Measurements from ENCODE around the gene BHLHE23. TPM values are rescaled to one million over a fixed set of nuclear protein-coding genes. Genes with fewer than 3 reads are reported as not detected.

Gene BHLHE23
- total RNA-seq, 2 experiments from 2014 or later = not detected

- H3K9me2 ChIP-seq (ENCODE audit: insufficient read depth, low read length) = no peaks in the 10 kb centered on the region
- H4K20me1 ChIP-seq (ENCODE audit: insufficient read depth, low read length) = no peaks in the 10 kb centered on the region
- H3K4me2 ChIP-seq (ENCODE audit: low read length) = no peak overlapping the region
- H3K79me2 ChIP-seq (ENCODE audit: insufficient read depth, low read depth, low read length) = no peaks in the 10 kb centered on the region
- peaks cover 10% of the 10 kb centered on the region for H3K4me1 ChIP-seq (ENCODE audit: insufficient read depth, low read length, poor library complexity, severe bottlenecking)
- H2AFZ ChIP-seq (ENCODE audit: low read length) = no peak overlapping the region
- peak; percentile 40 for DNase-seq (ENCODE audit: low spot score)
- H3K9me3 ChIP-seq (ENCODE audit: low read length) = no peaks in the 10 kb centered on the region
- no peak overlapping the region for H3K4me3 ChIP-seq (ENCODE audit: low read depth, low read length, poor library complexity, severe bottlenecking)
- H3K27ac ChIP-seq (ENCODE audit: low read depth, low read length, poor library complexity, severe bottlenecking) = no peak overlapping the region
- CTCF ChIA-PET (ENCODE audit: unreplicated experiment) = interaction anchor here (0.6 kb wide), 1 partner anchor 1263 kb away, joined by 4 read pairs; no protein-coding TSS in a partner anchor
- intact Hi-C loops (cut with micrococcal nuclease; ENCODE audit: unreplicated experiment) = no loop called here
- H3K36me3 ChIP-seq (ENCODE audit: insufficient read depth, low read length) = no peaks in the 10 kb centered on the region
- TF ChIP-seq EZH2phosphoT487 (IDR thresholded peaks at IDR 0.05; ENCODE audit: borderline replicate concordance, low read depth, low read length) = no peak
- TF ChIP-seq CTCF (conservative IDR thresholded peaks at IDR 0.05; ENCODE audit: low read length) = no peak
- POLR2A ChIA-PET = no interaction called here
- no TSS peak for BruUV-seq (replicated peaks)
These were observed 22.8 kb upstream of the BHLHE23 start for GRCh38 chr20:63029358-63030121.

DNA sequence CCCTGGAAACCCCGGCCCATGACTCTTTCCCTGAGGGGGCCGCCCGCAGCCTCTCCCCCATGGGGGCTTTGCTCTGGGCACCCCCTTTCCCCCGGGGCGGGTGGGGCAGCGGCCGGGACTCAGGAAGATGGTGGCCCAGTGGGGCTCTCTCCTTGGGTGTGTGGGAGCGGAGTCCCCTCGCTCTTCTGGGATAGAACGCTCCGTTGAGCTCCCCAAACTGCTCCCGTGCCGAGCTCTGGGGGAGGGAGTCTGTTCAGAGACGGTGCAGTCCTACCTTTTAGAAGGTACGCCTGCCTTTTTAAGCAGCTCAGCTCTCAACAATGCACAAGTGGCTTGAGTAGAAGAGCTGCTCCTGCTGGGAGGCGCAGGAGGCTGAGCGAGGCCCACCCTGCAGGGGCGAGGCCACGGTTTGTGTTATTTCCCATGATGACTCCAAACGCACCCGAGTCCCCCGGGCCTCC lies 21.7 kb upstream of the BHLHE23 start:
- no peak for DNase-seq (ENCODE audit: low spot score)
- TF ChIP-seq CTCF (conservative IDR thresholded peaks at IDR 0.05; ENCODE audit: low read length) = no peak
- no peak for TF ChIP-seq EZH2phosphoT487 (IDR thresholded peaks at IDR 0.05; ENCODE audit: borderline replicate concordance, low read depth, low read length)
- H4K20me1 ChIP-seq (ENCODE audit: insufficient read depth, low read length) = no peaks in the 10 kb centered on the region
- H3K4me2 ChIP-seq (ENCODE audit: low read length) = no peak overlapping the region
- no peaks in the 10 kb centered on the region for H3K9me2 ChIP-seq (ENCODE audit: insufficient read depth, low read length)
- CTCF ChIA-PET (ENCODE audit: unreplicated experiment) = no interaction called here
- peaks cover 9% of the 10 kb centered on the region for H3K4me1 ChIP-seq (ENCODE audit: insufficient read depth, low read length, poor library complexity, severe bottlenecking)
- no peaks in the 10 kb centered on the region for H3K9me3 ChIP-seq (ENCODE audit: low read length)
- H2AFZ ChIP-seq (ENCODE audit: low read length) = no peak overlapping the region
- BruUV-seq (replicated peaks) = no TSS peak
- H3K27ac ChIP-seq (ENCODE audit: low read depth, low read length, poor library complexity, severe bottlenecking) = no peak overlapping the region
- no peak overlapping the region for H3K4me3 ChIP-seq (ENCODE audit: low read depth, low read length, poor library complexity, severe bottlenecking)
- H3K79me2 ChIP-seq (ENCODE audit: insufficient read depth, low read depth, low read length) = no peaks in the 10 kb centered on the region
- intact Hi-C loops (cut with micrococcal nuclease; ENCODE audit: unreplicated experiment) = no loop called here
- no peaks in the 10 kb centered on the region for H3K36me3 ChIP-seq (ENCODE audit: insufficient read depth, low read length)
- POLR2A ChIA-PET = no interaction called here

- ChIA-PET POLR2A (no interaction called here), CTCF (ENCODE audit: unreplicated experiment) (no interaction called here)
- no peaks in the 10 kb centered on the region for H3K79me2 ChIP-seq (ENCODE audit: insufficient read depth, low read depth, low read length)
- no peak overlapping the region for H3K4me2 ChIP-seq (ENCODE audit: low read length)
- H3K36me3 ChIP-seq (ENCODE audit: insufficient read depth, low read length) = no peaks in the 10 kb centered on the region
- no peaks in the 10 kb centered on the region for H4K20me1 ChIP-seq (ENCODE audit: insufficient read depth, low read length)
- no peak overlapping the region for H3K4me3 ChIP-seq (ENCODE audit: low read depth, low read length, poor library complexity, severe bottlenecking)
- no TSS peak for BruUV-seq (replicated peaks)
- no peak for TF ChIP-seq EZH2phosphoT487 (IDR thresholded peaks at IDR 0.05; ENCODE audit: borderline replicate concordance, low read depth, low read length)
- TF ChIP-seq CTCF (conservative IDR thresholded peaks at IDR 0.05; ENCODE audit: low read length) = no peak
- peak; percentile 30 for DNase-seq (ENCODE audit: low spot score)
- no peak overlapping the region for H2AFZ ChIP-seq (ENCODE audit: low read length)
- H3K9me2 ChIP-seq (ENCODE audit: insufficient read depth, low read length) = no peaks in the 10 kb centered on the region
- H3K9me3 ChIP-seq (ENCODE audit: low read length) = no peaks in the 10 kb centered on the region
- intact Hi-C loops (cut with micrococcal nuclease; ENCODE audit: unreplicated experiment) = no loop called here
- H3K27ac ChIP-seq (ENCODE audit: low read depth, low read length, poor library complexity, severe bottlenecking) = no peak overlapping the region
- peaks cover 3% of the 10 kb centered on the region for H3K4me1 ChIP-seq (ENCODE audit: insufficient read depth, low read length, poor library complexity, severe bottlenecking)
These were observed 21.2 kb upstream of the BHLHE23 start for GRCh38 chr20:63027922-63028389.

Measured in OCI-LY7 (cell line).